ENCODE measurements around the gene RGS9BP. TPM values are rescaled to one million over a fixed set of nuclear protein-coding genes. Genes with fewer than 3 reads are reported as not detected.

RGS9BP gene
- total RNA-seq, 1 experiment from 2014 or later = 0.85 TPM

- no peaks in the 10 kb centered on the region for H3K36me3 ChIP-seq (ENCODE audit: low read depth)
- no peaks in the 10 kb centered on the region for H4K20me1 ChIP-seq (ENCODE audit: insufficient read depth)
- no peaks in the 10 kb centered on the region for H3K79me2 ChIP-seq (ENCODE audit: low read depth)
- CTCF ChIA-PET = no interaction called here
- POLR2A ChIA-PET (ENCODE audit: unreplicated experiment) = no interaction called here
- no peaks in the 10 kb centered on the region for H3K27me3 ChIP-seq (ENCODE audit: insufficient read depth, low read depth)
- BruUV-seq (replicated peaks) = no TSS peak
- H3K4me1 ChIP-seq (replicated peaks; ENCODE audit: insufficient read depth) = no peaks in the 10 kb centered on the region
- DNase-seq = no peak
- H3K27ac ChIP-seq = no peak overlapping the region
- no peak for TF ChIP-seq EZH2 (IDR thresholded peaks at IDR 0.05; ENCODE audit: low read depth)
- TF ChIP-seq, protein P1, sequence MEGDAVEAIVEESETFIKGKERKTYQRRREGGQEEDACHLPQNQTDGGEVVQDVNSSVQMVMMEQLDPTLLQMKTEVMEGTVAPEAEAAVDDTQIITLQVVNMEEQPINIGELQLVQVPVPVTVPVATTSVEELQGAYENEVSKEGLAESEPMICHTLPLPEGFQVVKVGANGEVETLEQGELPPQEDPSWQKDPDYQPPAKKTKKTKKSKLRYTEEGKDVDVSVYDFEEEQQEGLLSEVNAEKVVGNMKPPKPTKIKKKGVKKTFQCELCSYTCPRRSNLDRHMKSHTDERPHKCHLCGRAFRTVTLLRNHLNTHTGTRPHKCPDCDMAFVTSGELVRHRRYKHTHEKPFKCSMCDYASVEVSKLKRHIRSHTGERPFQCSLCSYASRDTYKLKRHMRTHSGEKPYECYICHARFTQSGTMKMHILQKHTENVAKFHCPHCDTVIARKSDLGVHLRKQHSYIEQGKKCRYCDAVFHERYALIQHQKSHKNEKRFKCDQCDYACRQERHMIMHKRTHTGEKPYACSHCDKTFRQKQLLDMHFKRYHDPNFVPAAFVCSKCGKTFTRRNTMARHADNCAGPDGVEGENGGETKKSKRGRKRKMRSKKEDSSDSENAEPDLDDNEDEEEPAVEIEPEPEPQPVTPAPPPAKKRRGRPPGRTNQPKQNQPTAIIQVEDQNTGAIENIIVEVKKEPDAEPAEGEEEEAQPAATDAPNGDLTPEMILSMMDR (conservative IDR thresholded peaks at IDR 0.05) = no peak
- peaks cover 9% of the 10 kb centered on the region; the same call in 1 of the 2 replicates for H3F3A ChIP-seq (ENCODE audit: insufficient read depth, low read depth)
- intact Hi-C loops (cut with micrococcal nuclease; ENCODE audit: unreplicated experiment) = no loop called here
- H2AFZ ChIP-seq = no peak overlapping the region
- no peak overlapping the region for H3K4me3 ChIP-seq
- H3K4me2 ChIP-seq = no peak overlapping the region
- no peaks in the 10 kb centered on the region for H3K9me2 ChIP-seq (ENCODE audit: insufficient read depth)
- H3K9me3 ChIP-seq (ENCODE audit: insufficient read depth, low read depth) = no peaks in the 10 kb centered on the region
These were observed 45.2 kb downstream of the RGS9BP start for GRCh38 chr19:32720936-32721250.

Other genes starting within 250 kb of the RGS9BP start
- gene PDCD5, start 94.7 kb upstream of the RGS9BP start, total RNA-seq (2021) = 84.4 and 127 TPM in 2 replicates
- gene ANKRD27, start 668 bp upstream of the RGS9BP start, total RNA-seq (2021) = 55.5 and 59.6 TPM in 2 replicates
- gene NUDT19, start 16.0 kb downstream of the RGS9BP start, total RNA-seq (2021) = 21.3 and 26.7 TPM in 2 replicates
- gene TDRD12, start 43.9 kb downstream of the RGS9BP start, total RNA-seq (2021) = 0.25 and 0.33 TPM in 2 replicates
- gene SLC7A9, start 193.9 kb downstream of the RGS9BP start, total RNA-seq (2021) = 0.33 TPM in 1 of 2 replicates, not detected in the other